Liver (tissue), 9 donors: ENCODE data around the gene ARHGAP4. TPM values are rescaled to one million over a fixed set of nuclear protein-coding genes. Genes with fewer than 3 reads are reported as not detected.

Experiments
- DNase-seq: peaks from one replicate; pipeline ENCODE4 v3.0.0-alpha.2; 2017; ENCODE audit warnings: low spot score
- H3K27ac ChIP-seq, 2 donors: one replicate each; pipeline ENCODE4 v1.7.0; 2013; ENCODE audit warnings: inconsistent platforms in 2 of 2, low read length in 2 of 2, control low read depth in 1 of 2, low read depth in 1 of 2, mild to moderate bottlenecking in 1 of 2
- H3K27me3 ChIP-seq, 4 donors: one replicate each; pipeline versions ENCODE4 v1.6.1 to v1.7.0; 2013; ENCODE audit warnings: low read length in 3 of 4, inconsistent platforms in 1 of 4, mild to moderate bottlenecking in 1 of 4, moderate library complexity in 1 of 4; ENCODE audit not compliant: control insufficient read depth in 4 of 4, insufficient read depth in 4 of 4
- H3K36me3 ChIP-seq, 4 donors: one replicate each; pipeline versions ENCODE4 v1.6.1 to v1.7.0; 2013; ENCODE audit warnings: low read length in 3 of 4, mild to moderate bottlenecking in 3 of 4, low read depth in 1 of 4, moderate library complexity in 1 of 4; ENCODE audit not compliant: control insufficient read depth in 4 of 4, insufficient read depth in 3 of 4
- H3K4me1 ChIP-seq, 4 donors: one replicate each; pipeline versions ENCODE4 v1.6.1 to v1.7.0; 2013; ENCODE audit warnings: low read length in 3 of 4, mild to moderate bottlenecking in 3 of 4, moderate library complexity in 1 of 4; ENCODE audit not compliant: control insufficient read depth in 4 of 4, insufficient read depth in 4 of 4
- H3K4me3 ChIP-seq, 3 donors: one replicate each; pipeline versions ENCODE4 v1.6.1 to v1.7.0; 2013; ENCODE audit warnings: low read length in 3 of 3, control low read depth in 1 of 3, low read depth in 1 of 3, mild to moderate bottlenecking in 1 of 3
- H3K9ac ChIP-seq, 2 donors: one replicate each; pipeline ENCODE4 v1.7.0; 2013; ENCODE audit warnings: low read length in 2 of 2, mild to moderate bottlenecking in 2 of 2, moderate library complexity in 2 of 2, control low read depth in 1 of 2, low read depth in 1 of 2
- H3K9me3 ChIP-seq, 4 donors: one replicate each; pipeline versions ENCODE4 v1.6.1 to v1.7.0; 2013; ENCODE audit warnings: low read length in 3 of 4; ENCODE audit not compliant: control insufficient read depth in 4 of 4
- GABPA ChIP-seq, 2 donors: IDR thresholded peaks in 1 of 2; conservative IDR thresholded peaks in 1 of 2; 2 replicates each; pipeline ENCODE4 v1.6.1; 2016; ENCODE audit warnings: antibody characterized with exemption in 2 of 2, mild to moderate bottlenecking in 1 of 2, moderate library complexity in 1 of 2
- HNF4A ChIP-seq, 2 donors: conservative IDR thresholded peaks; 2 replicates each; pipeline ENCODE4 v1.6.1; 2016; ENCODE audit warnings: antibody characterized with exemption in 2 of 2, mild to moderate bottlenecking in 2 of 2
- NR2F2 ChIP-seq: IDR thresholded peaks from 2 replicates; pipeline ENCODE4 v1.6.1; 2016; ENCODE audit warnings: antibody characterized with exemption
- RAD21 ChIP-seq, 2 donors: IDR thresholded peaks; 2 replicates each; pipeline ENCODE4 v1.6.1; 2016; ENCODE audit warnings: antibody characterized with exemption in 2 of 2, mild to moderate bottlenecking in 2 of 2
- SP1 ChIP-seq: IDR thresholded peaks from 2 replicates; pipeline ENCODE4 v1.6.1; 2018; ENCODE audit warnings: antibody characterized with exemption, mild to moderate bottlenecking
- TAF1 ChIP-seq: conservative IDR thresholded peaks from 2 replicates; pipeline ENCODE4 v1.6.1; 2016; ENCODE audit warnings: antibody characterized with exemption, mild to moderate bottlenecking
- WGBS: extraction: QIAGEN DNeasy Blood & Tissue Kit; methylation state at CpG from one replicate; pipeline ENCODE4 v1.1.7; 2013; 5-methylcytosine and 5-hydroxymethylcytosine counted together
- polyA plus RNA-seq, 2 donors: library from polyadenylated mRNA; stranded (reverse) in 1 of 2; unstranded in 1 of 2; fragments of 200-250 nt in 1 of 2; fragments of >200 nt in 1 of 2; fragmentation: Nextera tagmentation in 1 of 2; extraction: Ambion mirVana in 1 of 2; gene quantifications; one replicate each; pipeline versions ENCODE4 v1.2.1 to v1.2.3, GENCODE V29; 2013 to 2015
- total RNA-seq, 2 donors: library from RNA; depleted of rRNA; stranded (reverse); fragments of >200 nt; gene quantifications; one replicate each; pipeline ENCODE4 v1.2.3, GENCODE V29; 2014
- TF ChIP-seq, protein P1 (sequence below): IDR thresholded peaks from 2 replicates; pipeline ENCODE4 v1.6.1; 2016; ENCODE audit warnings: antibody characterized with exemption
- TF ChIP-seq, protein P2 (sequence below): fragments of 150-350 bp; IDR thresholded peaks from 2 replicates; pipeline ENCODE4 v1.5.1; 2017; ENCODE audit warnings: improper control_type of control experiment, low read depth, low read length; ENCODE audit not compliant: missing input control
- TF ChIP-seq, protein P3 (sequence below): IDR thresholded peaks from 2 replicates; pipeline ENCODE4 v1.6.1; 2016; ENCODE audit warnings: antibody characterized with exemption
- TF ChIP-seq, protein P4 (sequence below): IDR thresholded peaks from 2 replicates; pipeline ENCODE4 v1.6.1; 2016; ENCODE audit warnings: antibody characterized with exemption, mild to moderate bottlenecking
- TF ChIP-seq, protein P5 (sequence below): IDR thresholded peaks from 2 replicates; pipeline ENCODE4 v1.6.1; 2016; ENCODE audit warnings: antibody characterized with exemption
- donor health status: healthy.
- donor health status: healthy.
- donor health status: healthy.
- donor health status: healthy.
- donor health status: healthy.

The ARHGAP4 gene
- total and polyA plus RNA-seq, 4 donors, result 3.3 to 28.1 (median 10.2) TPM

DNA sequence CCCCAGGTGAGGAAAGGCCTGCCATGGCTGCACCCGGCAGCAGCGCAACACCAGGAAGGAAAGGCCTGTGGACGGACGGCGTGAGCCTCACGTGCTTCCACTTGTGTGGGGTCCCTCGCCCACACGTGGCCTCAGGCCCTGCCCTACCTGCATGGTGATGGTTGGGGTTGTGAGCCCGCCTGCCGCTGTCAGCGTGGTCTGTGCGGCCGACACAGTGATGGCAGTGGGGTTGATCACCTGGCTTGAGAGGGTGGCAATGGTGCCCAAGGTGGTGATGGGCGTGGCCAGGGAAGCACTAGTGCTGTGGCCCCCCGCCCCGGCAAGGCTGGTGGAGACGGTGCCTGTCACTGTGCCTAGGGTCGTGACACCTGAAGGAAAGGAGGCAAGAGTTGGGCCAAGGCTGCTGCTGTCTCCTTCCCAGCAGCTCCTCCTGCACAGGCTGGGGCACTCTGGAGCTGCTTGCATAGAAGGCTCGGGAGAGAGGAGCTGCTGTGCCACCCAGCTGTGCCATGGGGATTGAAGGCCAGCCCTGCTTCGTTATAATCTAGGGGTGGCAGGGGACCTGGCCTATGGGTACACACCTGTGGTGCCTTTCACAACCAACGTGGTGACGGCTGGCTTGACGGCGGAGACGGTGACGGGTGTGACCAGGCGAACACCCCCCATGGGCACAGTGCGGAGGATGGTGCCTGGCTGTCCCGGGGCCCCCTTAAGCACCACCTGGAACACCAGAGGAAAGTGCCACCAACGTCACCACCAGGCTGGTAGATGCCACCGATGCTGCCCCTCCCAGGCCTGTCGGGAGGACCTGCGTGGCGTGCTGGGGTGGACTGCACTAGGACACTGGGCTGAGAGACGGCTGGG is 30.2 kb upstream of the ARHGAP4 start:
- no peak overlapping the region for H3K27ac ChIP-seq
- WGBS, result 93% methylated on average over 35 of the region's 35 CpGs

More for the DNA sequence above, 30.2 kb upstream of the ARHGAP4 start:
- Histone ChIP-seq H3K27me3 (no peaks in the 10 kb centered on the region), H3K36me3 (peaks cover 32 to 94% (median 34%) of the 10 kb centered on the region in 4 donors), H3K9ac (no peak overlapping the region), H3K9me3 (no peaks in the 10 kb centered on the region), H3K4me3 (no peak overlapping the region), H3K4me1 (no peaks in the 10 kb centered on the region)
- TF ChIP-seq, protein P1, sequence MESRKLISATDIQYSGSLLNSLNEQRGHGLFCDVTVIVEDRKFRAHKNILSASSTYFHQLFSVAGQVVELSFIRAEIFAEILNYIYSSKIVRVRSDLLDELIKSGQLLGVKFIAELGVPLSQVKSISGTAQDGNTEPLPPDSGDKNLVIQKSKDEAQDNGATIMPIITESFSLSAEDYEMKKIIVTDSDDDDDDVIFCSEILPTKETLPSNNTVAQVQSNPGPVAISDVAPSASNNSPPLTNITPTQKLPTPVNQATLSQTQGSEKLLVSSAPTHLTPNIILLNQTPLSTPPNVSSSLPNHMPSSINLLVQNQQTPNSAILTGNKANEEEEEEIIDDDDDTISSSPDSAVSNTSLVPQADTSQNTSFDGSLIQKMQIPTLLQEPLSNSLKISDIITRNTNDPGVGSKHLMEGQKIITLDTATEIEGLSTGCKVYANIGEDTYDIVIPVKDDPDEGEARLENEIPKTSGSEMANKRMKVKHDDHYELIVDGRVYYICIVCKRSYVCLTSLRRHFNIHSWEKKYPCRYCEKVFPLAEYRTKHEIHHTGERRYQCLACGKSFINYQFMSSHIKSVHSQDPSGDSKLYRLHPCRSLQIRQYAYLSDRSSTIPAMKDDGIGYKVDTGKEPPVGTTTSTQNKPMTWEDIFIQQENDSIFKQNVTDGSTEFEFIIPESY, result no peak
- TF ChIP-seq RAD21 (IDR thresholded peaks at IDR 0.05) (no peak), SP1 (no peak), GABPA (IDR thresholded peaks at IDR 0.05 in 1 of 2, conservative IDR thresholded peaks at IDR 0.05 in 1 of 2) (no peak), TAF1 (no peak), NR2F2 (no peak), HNF4A (conservative IDR thresholded peaks at IDR 0.05) (no peak)
- TF ChIP-seq, protein P2, sequence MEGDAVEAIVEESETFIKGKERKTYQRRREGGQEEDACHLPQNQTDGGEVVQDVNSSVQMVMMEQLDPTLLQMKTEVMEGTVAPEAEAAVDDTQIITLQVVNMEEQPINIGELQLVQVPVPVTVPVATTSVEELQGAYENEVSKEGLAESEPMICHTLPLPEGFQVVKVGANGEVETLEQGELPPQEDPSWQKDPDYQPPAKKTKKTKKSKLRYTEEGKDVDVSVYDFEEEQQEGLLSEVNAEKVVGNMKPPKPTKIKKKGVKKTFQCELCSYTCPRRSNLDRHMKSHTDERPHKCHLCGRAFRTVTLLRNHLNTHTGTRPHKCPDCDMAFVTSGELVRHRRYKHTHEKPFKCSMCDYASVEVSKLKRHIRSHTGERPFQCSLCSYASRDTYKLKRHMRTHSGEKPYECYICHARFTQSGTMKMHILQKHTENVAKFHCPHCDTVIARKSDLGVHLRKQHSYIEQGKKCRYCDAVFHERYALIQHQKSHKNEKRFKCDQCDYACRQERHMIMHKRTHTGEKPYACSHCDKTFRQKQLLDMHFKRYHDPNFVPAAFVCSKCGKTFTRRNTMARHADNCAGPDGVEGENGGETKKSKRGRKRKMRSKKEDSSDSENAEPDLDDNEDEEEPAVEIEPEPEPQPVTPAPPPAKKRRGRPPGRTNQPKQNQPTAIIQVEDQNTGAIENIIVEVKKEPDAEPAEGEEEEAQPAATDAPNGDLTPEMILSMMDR, result no peak
- TF ChIP-seq, protein P3, sequence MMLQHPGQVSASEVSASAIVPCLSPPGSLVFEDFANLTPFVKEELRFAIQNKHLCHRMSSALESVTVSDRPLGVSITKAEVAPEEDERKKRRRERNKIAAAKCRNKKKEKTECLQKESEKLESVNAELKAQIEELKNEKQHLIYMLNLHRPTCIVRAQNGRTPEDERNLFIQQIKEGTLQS, result no peak
- TF ChIP-seq, protein P4, sequence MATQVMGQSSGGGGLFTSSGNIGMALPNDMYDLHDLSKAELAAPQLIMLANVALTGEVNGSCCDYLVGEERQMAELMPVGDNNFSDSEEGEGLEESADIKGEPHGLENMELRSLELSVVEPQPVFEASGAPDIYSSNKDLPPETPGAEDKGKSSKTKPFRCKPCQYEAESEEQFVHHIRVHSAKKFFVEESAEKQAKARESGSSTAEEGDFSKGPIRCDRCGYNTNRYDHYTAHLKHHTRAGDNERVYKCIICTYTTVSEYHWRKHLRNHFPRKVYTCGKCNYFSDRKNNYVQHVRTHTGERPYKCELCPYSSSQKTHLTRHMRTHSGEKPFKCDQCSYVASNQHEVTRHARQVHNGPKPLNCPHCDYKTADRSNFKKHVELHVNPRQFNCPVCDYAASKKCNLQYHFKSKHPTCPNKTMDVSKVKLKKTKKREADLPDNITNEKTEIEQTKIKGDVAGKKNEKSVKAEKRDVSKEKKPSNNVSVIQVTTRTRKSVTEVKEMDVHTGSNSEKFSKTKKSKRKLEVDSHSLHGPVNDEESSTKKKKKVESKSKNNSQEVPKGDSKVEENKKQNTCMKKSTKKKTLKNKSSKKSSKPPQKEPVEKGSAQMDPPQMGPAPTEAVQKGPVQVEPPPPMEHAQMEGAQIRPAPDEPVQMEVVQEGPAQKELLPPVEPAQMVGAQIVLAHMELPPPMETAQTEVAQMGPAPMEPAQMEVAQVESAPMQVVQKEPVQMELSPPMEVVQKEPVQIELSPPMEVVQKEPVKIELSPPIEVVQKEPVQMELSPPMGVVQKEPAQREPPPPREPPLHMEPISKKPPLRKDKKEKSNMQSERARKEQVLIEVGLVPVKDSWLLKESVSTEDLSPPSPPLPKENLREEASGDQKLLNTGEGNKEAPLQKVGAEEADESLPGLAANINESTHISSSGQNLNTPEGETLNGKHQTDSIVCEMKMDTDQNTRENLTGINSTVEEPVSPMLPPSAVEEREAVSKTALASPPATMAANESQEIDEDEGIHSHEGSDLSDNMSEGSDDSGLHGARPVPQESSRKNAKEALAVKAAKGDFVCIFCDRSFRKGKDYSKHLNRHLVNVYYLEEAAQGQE, result no peak
- TF ChIP-seq, protein P5, sequence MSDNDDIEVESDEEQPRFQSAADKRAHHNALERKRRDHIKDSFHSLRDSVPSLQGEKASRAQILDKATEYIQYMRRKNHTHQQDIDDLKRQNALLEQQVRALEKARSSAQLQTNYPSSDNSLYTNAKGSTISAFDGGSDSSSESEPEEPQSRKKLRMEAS, result no peak
- DNase-seq, result no peak
